HCT116 (cell line): ENCODE measurements around the gene SH3BGR. TPM values are rescaled to one million over a fixed set of nuclear protein-coding genes. Genes with fewer than 3 reads are reported as not detected.

Source experiments
- ATAC-seq: fragments of 200-7000 bp; cut with Tn5 transposase; 2 replicates; pipeline ENCODE4 v1.9.1; 2020; ENCODE audit warnings: mild to moderate bottlenecking, moderate library complexity
- BruUV-seq: library from RNA; stranded (reverse); fragments of 400-500 nt; replicated peaks from 2 replicates; lab custom pipeline; 2021; lab: Mats Ljungman, UMichigan
- CTCF ChIA-PET: fragments of 300-600 bp; sonication (Branson Sonifier 250); formaldehyde crosslinking; loops from one replicate; lab custom pipeline; 2021; ENCODE audit warnings: antibody characterized with exemption; lab: Charles Lee
- POLR2A ChIA-PET: fragments of 300-600, 350-600 bp; sonication (Branson Sonifier 250); formaldehyde crosslinking; loops from one replicate; lab custom pipeline; 2021; ENCODE audit warnings: antibody characterized with exemption; lab: Charles Lee
- RAD21 ChIA-PET, 2 experiments: fragments of 300-600 bp; sonication (Branson Sonifier 250); formaldehyde crosslinking; loops; one replicate each; lab custom pipeline; 2023; ENCODE audit warnings: low total read pairs in 2 of 2; ENCODE audit not compliant: uncharacterized antibody in 2 of 2, unreplicated experiment in 2 of 2, low non-redundant PET in 1 of 2; lab: Charles Lee
- DNase-seq: peaks from one replicate; pipeline ENCODE4 v3.0.0-alpha.2; 2010; ENCODE audit warnings: low read depth, low spot score
- H2AFZ ChIP-seq: fragments of 200-600 bp; shearing (Covaris generic), sonication (generic); 2 replicates; pipeline ENCODE4 v1.6.1; 2017; ENCODE audit warnings: low read depth, mixed run types, mixed read lengths, antibody characterized with exemption, low read length; ENCODE audit not compliant: poor library complexity, severe bottlenecking
- H3K27ac ChIP-seq: 2 replicates; pipeline ENCODE4 v1.5.1; 2012; ENCODE audit warnings: low read depth, low read length
- H3K27me3 ChIP-seq: fragments of 200-600 bp; sonication (generic); 2 replicates; pipeline ENCODE4 v1.6.1; 2016; ENCODE audit warnings: mixed run types, low read length, mixed read lengths; ENCODE audit not compliant: insufficient read depth
- H3K36me3 ChIP-seq, 2 experiments: fragments of 200-500 bp in 1 of 2; fragments of 200-600 bp in 1 of 2; sonication (Bioruptor generic) in 1 of 2; sonication (generic) in 1 of 2; 2 replicates each; pipeline versions ENCODE4 v1.5.1 to v1.6.1; 2014 to 2016; ENCODE audit warnings: low read length in 2 of 2, inconsistent platforms in 1 of 2, mixed read lengths in 1 of 2, mixed run types in 1 of 2; ENCODE audit not compliant: insufficient read depth in 2 of 2, control insufficient read depth in 1 of 2
- H3K4me1 ChIP-seq, 2 experiments: fragments of 200-600 bp in 1 of 2; sonication (generic) in 1 of 2; 2 replicates each; pipeline versions ENCODE4 v1.5.1 to v1.6.1; 2012 to 2017; ENCODE audit warnings: low read length in 2 of 2, inconsistent platforms in 1 of 2, mild to moderate bottlenecking in 1 of 2, mixed read lengths in 1 of 2, mixed run types in 1 of 2, moderate library complexity in 1 of 2; ENCODE audit not compliant: insufficient read depth in 2 of 2, control insufficient read depth in 1 of 2
- H3K4me2 ChIP-seq: fragments of 200-600 bp; sonication (generic); 2 replicates; pipeline ENCODE4 v1.6.1; 2017; ENCODE audit warnings: mixed run types, low read length, mixed read lengths
- H3K4me3 ChIP-seq, 2 experiments: fragments of 200-600 bp in 1 of 2; sonication (generic) in 1 of 2; replicated peaks in 1 of 2; 2 replicates each; pipeline ENCODE4 v1.5.1; 2011 to 2016; ENCODE audit warnings: low read length in 2 of 2, control low read depth in 1 of 2, low read depth in 1 of 2, mild to moderate bottlenecking in 1 of 2, mixed read lengths in 1 of 2, mixed run types in 1 of 2
- H3K79me2 ChIP-seq: fragments of 200-600 bp; sonication (generic); 2 replicates; pipeline ENCODE4 v1.6.1; 2017; ENCODE audit warnings: mild to moderate bottlenecking, mixed run types, low read length, moderate library complexity, mixed read lengths; ENCODE audit not compliant: insufficient read depth
- H3K9ac ChIP-seq: fragments of 200-600 bp; sonication (generic); 2 replicates; pipeline ENCODE4 v1.6.1; 2016; ENCODE audit warnings: low read length, mixed read lengths
- H3K9me2 ChIP-seq: fragments of 200-600 bp; sonication (generic), shearing (Covaris generic); 2 replicates; pipeline ENCODE4 v1.6.1; 2017; ENCODE audit warnings: mixed run types, mild to moderate bottlenecking, moderate library complexity; ENCODE audit not compliant: insufficient read depth
- H3K9me3 ChIP-seq, 2 experiments: fragments of 200-500 bp in 1 of 2; fragments of 200-600 bp in 1 of 2; sonication (Bioruptor generic) in 1 of 2; sonication (generic) in 1 of 2; 2 replicates each; pipeline ENCODE4 v1.6.1; 2014 to 2017; ENCODE audit warnings: low read length in 2 of 2, mixed read lengths in 2 of 2, inconsistent platforms in 1 of 2, low read depth in 1 of 2, mild to moderate bottlenecking in 1 of 2, mixed run types in 1 of 2, moderate library complexity in 1 of 2; ENCODE audit not compliant: control insufficient read depth in 1 of 2, insufficient read depth in 1 of 2
- H4K20me1 ChIP-seq: fragments of 200-600 bp; sonication (generic), shearing (Covaris generic); 2 replicates; pipeline ENCODE4 v1.6.1; 2017; ENCODE audit warnings: mixed run types, mild to moderate bottlenecking, moderate library complexity; ENCODE audit not compliant: insufficient read depth
- CEBPB ChIP-seq: IDR thresholded peaks from 2 replicates; pipeline ENCODE4 v1.6.1; 2012; ENCODE audit warnings: low read depth
- RAD21 ChIP-seq: IDR thresholded peaks from 2 replicates; pipeline ENCODE4 v1.6.1; 2012; ENCODE audit warnings: low read depth, mild to moderate bottlenecking
- ZFX ChIP-seq: fragments of 450-650 bp; IDR thresholded peaks from 2 replicates; pipeline ENCODE4 v1.6.1; 2017
- intact Hi-C: fragments of 100-400 bp; cut with micrococcal nuclease; formaldehyde crosslinking; loops from 2 replicates; pipeline ENCODE4 v1.10.0; 2022
- total RNA-seq: library from RNA; stranded (reverse); gene quantifications from one replicate; pipeline ENCODE4 v1.2.1, GENCODE V29; 2021; ENCODE audit not compliant: unreplicated experiment
- TF ChIP-seq, protein P1 (sequence below), 3 experiments: fragments of 200-600 bp in 1 of 3; sonication (generic) in 1 of 3; IDR thresholded peaks in 2 of 3; conservative IDR thresholded peaks in 1 of 3; 2 replicates each; pipeline ENCODE4 v1.5.1; 2012 to 2017; ENCODE audit warnings: low read depth in 2 of 3, low read length in 2 of 3, antibody characterized with exemption in 1 of 3, borderline replicate concordance in 1 of 3, control low read depth in 1 of 3, mild to moderate bottlenecking in 1 of 3, mixed read lengths in 1 of 3, mixed run types in 1 of 3, moderate library complexity in 1 of 3; ENCODE audit not compliant: insufficient read depth in 1 of 3

Gene SH3BGR
- total RNA-seq, 1 experiment from 2014 or later, result 4.8 TPM

GRCh38 chr21:39454949-39455668 lies 3.3 kb downstream of the SH3BGR start:
- H3K9me2 ChIP-seq, result no peaks in the 10 kb centered on the region
- intact Hi-C loops, result no loop called here
- DNase-seq, result no peak
- RAD21 ChIA-PET, result no interaction called here
- H2AFZ ChIP-seq, result no peak overlapping the region
- no TSS peak for BruUV-seq
- no peak overlapping the region for H3K9ac ChIP-seq
- H3K4me1 ChIP-seq, result peaks cover 0 to 3% of the 10 kb centered on the region in 2 experiments; a peak in 1 of 4 replicates
- H3K27me3 ChIP-seq, result no peaks in the 10 kb centered on the region
- TF ChIP-seq RAD21, result no peak
- no peak for TF ChIP-seq CEBPB
- no peak overlapping the region for H3K27ac ChIP-seq
- CTCF ChIA-PET, result no interaction called here
- H3K36me3 ChIP-seq, result no peaks in the 10 kb centered on the region
- H3K4me2 ChIP-seq, result no peak overlapping the region
- no peaks in the 10 kb centered on the region for H3K9me3 ChIP-seq
- POLR2A ChIA-PET, result no interaction called here
- H4K20me1 ChIP-seq, result no peaks in the 10 kb centered on the region
- H3K79me2 ChIP-seq, result no peaks in the 10 kb centered on the region
- no peak overlapping the region for H3K4me3 ChIP-seq
- ATAC-seq, result no peak

DNA sequence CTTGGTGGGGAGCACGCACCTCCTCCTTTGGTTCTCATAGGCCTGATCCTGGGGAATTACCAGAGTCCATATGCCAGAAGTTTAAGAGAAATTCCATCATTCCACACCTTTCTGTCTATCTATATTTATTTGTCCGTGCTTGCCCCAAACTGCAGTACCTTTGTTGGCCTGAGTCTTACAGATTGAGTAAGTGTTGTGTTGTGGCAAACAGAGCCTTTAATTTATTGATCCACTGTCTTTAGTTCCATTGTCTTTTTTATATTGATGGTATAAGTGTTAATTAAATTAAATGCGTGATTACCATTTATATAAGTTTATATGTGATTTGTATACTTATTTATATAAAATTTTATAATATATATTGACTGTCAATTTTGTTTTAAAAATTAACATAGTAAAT lies 4.9 kb downstream of the SH3BGR start:
- Histone ChIP-seq H3K27ac (no peak overlapping the region), H2AFZ (no peak overlapping the region), H4K20me1 (no peaks in the 10 kb centered on the region), H3K4me2 (no peak overlapping the region), H3K9me2 (no peaks in the 10 kb centered on the region), H3K9me3 (no peaks in the 10 kb centered on the region), H3K79me2 (no peaks in the 10 kb centered on the region), H3K27me3 (no peaks in the 10 kb centered on the region), H3K4me3 (no peak overlapping the region), H3K4me1 (no peaks in the 10 kb centered on the region; a peak in 1 of 4 replicates), H3K36me3 (no peaks in the 10 kb centered on the region), H3K9ac (no peak overlapping the region)
- ChIA-PET POLR2A (no interaction called here), CTCF (no interaction called here), RAD21 (no interaction called here)
- DNase-seq (no peak), ATAC-seq (peak; percentile 78)
- TF ChIP-seq, protein P1, sequence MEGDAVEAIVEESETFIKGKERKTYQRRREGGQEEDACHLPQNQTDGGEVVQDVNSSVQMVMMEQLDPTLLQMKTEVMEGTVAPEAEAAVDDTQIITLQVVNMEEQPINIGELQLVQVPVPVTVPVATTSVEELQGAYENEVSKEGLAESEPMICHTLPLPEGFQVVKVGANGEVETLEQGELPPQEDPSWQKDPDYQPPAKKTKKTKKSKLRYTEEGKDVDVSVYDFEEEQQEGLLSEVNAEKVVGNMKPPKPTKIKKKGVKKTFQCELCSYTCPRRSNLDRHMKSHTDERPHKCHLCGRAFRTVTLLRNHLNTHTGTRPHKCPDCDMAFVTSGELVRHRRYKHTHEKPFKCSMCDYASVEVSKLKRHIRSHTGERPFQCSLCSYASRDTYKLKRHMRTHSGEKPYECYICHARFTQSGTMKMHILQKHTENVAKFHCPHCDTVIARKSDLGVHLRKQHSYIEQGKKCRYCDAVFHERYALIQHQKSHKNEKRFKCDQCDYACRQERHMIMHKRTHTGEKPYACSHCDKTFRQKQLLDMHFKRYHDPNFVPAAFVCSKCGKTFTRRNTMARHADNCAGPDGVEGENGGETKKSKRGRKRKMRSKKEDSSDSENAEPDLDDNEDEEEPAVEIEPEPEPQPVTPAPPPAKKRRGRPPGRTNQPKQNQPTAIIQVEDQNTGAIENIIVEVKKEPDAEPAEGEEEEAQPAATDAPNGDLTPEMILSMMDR (IDR thresholded peaks at IDR 0.05 in 2 of 3, conservative IDR thresholded peaks at IDR 0.05 in 1 of 3; ENCODE audit: borderline replicate concordance in 1 of 3, insufficient read depth in 1 of 3, low read depth in 2 of 3, low read length in 2 of 3), result peak in 2 of 3 experiments; percentile 36 to 48; a peak in 4 of 6 replicates
- TF ChIP-seq ZFX, result no peak
- BruUV-seq, result no TSS peak
- intact Hi-C loops, result no loop called here
